SK-N-SH (cell line): ENCODE results near the gene MAP7D3. TPM values are rescaled to one million over a fixed set of nuclear protein-coding genes. Genes with fewer than 3 reads are reported as not detected.
"Not testable (repeated sequence)": the region's sequence is repeated elsewhere in the genome, so short reads cannot be mapped to it uniquely, and the experiment has no call there.

Experiments used
- CTCF ChIA-PET: fragments of 300-600, 350-600 bp; formaldehyde crosslinking; extraction: SDS; loops from one replicate; lab custom pipeline; 2021; lab: Yijun Ruan, JAX
- POLR2A ChIA-PET: fragments of 350-600 bp; sonication (Branson Sonifier 250); formaldehyde crosslinking; extraction: SDS; loops from one replicate; lab custom pipeline; 2020; ENCODE audit warnings: antibody characterized with exemption, inconsistent platforms; lab: Yijun Ruan, JAX
- DNase-seq: peaks from one replicate; pipeline ENCODE4 v3.0.0; 2012
- H2AFZ ChIP-seq: fragments of 200-600 bp; sonication (generic); 2 replicates; pipeline ENCODE4 v1.8.1; 2016; ENCODE audit warnings: antibody characterized with exemption, mild to moderate bottlenecking, low read depth
- H3F3A ChIP-seq: fragments of 200-600 bp; sonication (generic); replicated peaks from 2 replicates; pipeline ENCODE3; 2016; ENCODE audit warnings: antibody characterized with exemption, mild to moderate bottlenecking; ENCODE audit not compliant: insufficient read depth
- H3K27ac ChIP-seq, 2 experiments: fragments of 200-500 bp in 1 of 2; fragments of 200-600 bp in 1 of 2; sonication (Bioruptor generic) in 1 of 2; sonication (generic), shearing (Covaris generic) in 1 of 2; 2 replicates each; pipeline versions ENCODE4 v1.5.1 to v1.6.1; 2014 to 2016; ENCODE audit warnings: low read depth in 2 of 2, inconsistent platforms in 1 of 2, low read length in 1 of 2, mild to moderate bottlenecking in 1 of 2, mixed read lengths in 1 of 2
- H3K27me3 ChIP-seq: fragments of 200-600 bp; sonication (generic), shearing (Covaris generic); 2 replicates; pipeline ENCODE4 v1.6.1; 2016; ENCODE audit warnings: mixed run types; ENCODE audit not compliant: insufficient read depth
- H3K36me3 ChIP-seq, 2 experiments: fragments of 200-500 bp in 1 of 2; fragments of 200-600 bp in 1 of 2; sonication (Bioruptor generic) in 1 of 2; sonication (generic) in 1 of 2; replicated peaks in 1 of 2; 2 replicates each; pipeline versions ENCODE3 to v1.5.1; 2014 to 2016; ENCODE audit warnings: low read length in 1 of 2, mild to moderate bottlenecking in 1 of 2; ENCODE audit not compliant: insufficient read depth in 2 of 2, control insufficient read depth in 1 of 2
- H3K4me1 ChIP-seq, 2 experiments: fragments of 200-500 bp in 1 of 2; fragments of 200-600 bp in 1 of 2; sonication (Bioruptor generic) in 1 of 2; sonication (generic), shearing (Covaris generic) in 1 of 2; 2 replicates each; pipeline versions ENCODE4 v1.5.1 to v1.6.1; 2014 to 2016; ENCODE audit warnings: low read depth in 1 of 2, low read length in 1 of 2, mixed run types in 1 of 2; ENCODE audit not compliant: insufficient read depth in 2 of 2, control insufficient read depth in 1 of 2
- H3K4me2 ChIP-seq: fragments of 200-600 bp; sonication (generic), shearing (Covaris generic); 2 replicates; pipeline ENCODE4 v1.6.1; 2017; ENCODE audit warnings: mixed run types
- H3K4me3 ChIP-seq, 2 experiments: fragments of 200-500 bp in 1 of 2; fragments of 200-600 bp in 1 of 2; sonication (Bioruptor generic) in 1 of 2; sonication (generic), shearing (Covaris generic) in 1 of 2; 2 replicates each; pipeline versions ENCODE4 v1.5.1 to v1.8.1; 2014 to 2016; ENCODE audit warnings: low read depth in 2 of 2, inconsistent platforms in 1 of 2, low read length in 1 of 2, mild to moderate bottlenecking in 1 of 2, mixed read lengths in 1 of 2, moderate library complexity in 1 of 2
- H3K79me2 ChIP-seq: fragments of 200-600 bp; sonication (generic); 2 replicates; pipeline ENCODE4 v1.8.1; 2017; ENCODE audit warnings: mild to moderate bottlenecking; ENCODE audit not compliant: insufficient read depth
- H3K9ac ChIP-seq: fragments of 200-600 bp; sonication (generic); 2 replicates; pipeline ENCODE4 v1.6.1; 2017; ENCODE audit warnings: mixed run types
- H3K9me2 ChIP-seq: fragments of 200-600 bp; sonication (generic); 2 replicates; pipeline ENCODE4 v1.6.1; 2017; ENCODE audit warnings: mixed run types
- H3K9me3 ChIP-seq: fragments of 200-600 bp; sonication (generic); 2 replicates; pipeline ENCODE4 v1.6.1; 2017; ENCODE audit warnings: mixed run types, mild to moderate bottlenecking, moderate library complexity
- H4K20me1 ChIP-seq: fragments of 200-600 bp; sonication (generic); 2 replicates; pipeline ENCODE4 v1.6.1; 2017; ENCODE audit warnings: mild to moderate bottlenecking, mixed run types; ENCODE audit not compliant: insufficient read depth
- CTCF ChIP-seq: fragments of 200-600 bp; sonication (generic); IDR thresholded peaks from 2 replicates; pipeline ENCODE4 v1.6.1; 2017; ENCODE audit warnings: antibody characterized with exemption, mild to moderate bottlenecking, moderate library complexity
- NFIC ChIP-seq: IDR thresholded peaks from 2 replicates; pipeline ENCODE4 v1.4.0; 2012; ENCODE audit warnings: borderline replicate concordance
- NRF1 ChIP-seq: IDR thresholded peaks from 2 replicates; pipeline ENCODE4 v1.6.1; 2012; ENCODE audit warnings: low read depth, mild to moderate bottlenecking, low read length
- POLR2AphosphoS5 ChIP-seq: IDR thresholded peaks from 2 replicates; pipeline ENCODE4 v1.6.1; 2012; ENCODE audit warnings: low read depth, low read length
- RAD21 ChIP-seq: IDR thresholded peaks from 2 replicates; pipeline ENCODE4 v1.6.1; 2012; ENCODE audit warnings: mild to moderate bottlenecking, low read length
- RCOR1 ChIP-seq: fragments of 150-350 bp; IDR thresholded peaks from 2 replicates; pipeline ENCODE4 v1.6.1; 2017; ENCODE audit warnings: antibody characterized with exemption, low read length
- RFX5 ChIP-seq: IDR thresholded peaks from 2 replicates; pipeline ENCODE4 v1.6.1; 2012; ENCODE audit warnings: mild to moderate bottlenecking, improper control_type of control experiment, low read length
- SIN3A ChIP-seq: IDR thresholded peaks from 2 replicates; pipeline ENCODE4 v1.6.1; 2012; ENCODE audit warnings: low read depth, mild to moderate bottlenecking, low read length, moderate library complexity, borderline replicate concordance
- TAF1 ChIP-seq: IDR thresholded peaks from 2 replicates; pipeline ENCODE4 v1.6.1; 2012; ENCODE audit warnings: low read depth, mild to moderate bottlenecking, low read length, moderate library complexity, borderline replicate concordance
- TEAD4 ChIP-seq: IDR thresholded peaks from 2 replicates; pipeline ENCODE4 v1.4.0; 2012; ENCODE audit warnings: mild to moderate bottlenecking, borderline replicate concordance; ENCODE audit not compliant: insufficient read depth
- YY1 ChIP-seq: IDR thresholded peaks from 2 replicates; pipeline ENCODE4 v1.4.0; 2012; ENCODE audit warnings: low read depth, mild to moderate bottlenecking
- WGBS: methylation state at CpG from one replicate; pipeline ENCODE4 v1.1.6; 2017; ENCODE audit warnings: low lambda C conversion rate; 5-methylcytosine and 5-hydroxymethylcytosine counted together
- polyA plus RNA-seq, 3 experiments: library from polyadenylated mRNA; depleted of rRNA; stranded (reverse); fragments of >200 nt; gene quantifications; 2 replicates each; pipeline ENCODE4 v1.2.3, GENCODE V29; 2012
- TF ChIP-seq, protein P1 (sequence below): IDR thresholded peaks from 2 replicates; pipeline ENCODE4 v1.4.0; 2012; ENCODE audit warnings: low read depth

Gene MAP7D3
- polyA plus RNA-seq (2012; rRNA removed): 5.8 and 6.7 TPM in 2 replicates
- 6.4 and 7.3 TPM in 2 replicates for polyA plus RNA-seq (2012; cell fraction: cytosol; rRNA removed)
- 8.1 and 10.3 TPM in 2 replicates for polyA plus RNA-seq (2012; cell fraction: nucleus; rRNA removed)

GRCh38 chrX:136251041-136251991 is at the start of gene MAP7D3:
TSS of gene MAP7D3 (minus strand) at chrX:136251400. CDS start at chrX:136251358, 42 bp downstream.
- CTCF ChIA-PET: interaction anchor here (0.8 to 1.0 kb wide), 2 partner anchors 17 to 223 kb away, joined by 3 to 4 read pairs; no protein-coding TSS in a partner anchor
- no peaks in the 10 kb centered on the region; the same call in 1 of the 2 replicates for H3K27me3 ChIP-seq
- peak; percentile 91 for DNase-seq
- peak within 1 kb of the TSS in 1 of 2 experiments; percentile 38; a peak in 2 of 4 replicates for H3K27ac ChIP-seq
- H3K4me3 ChIP-seq: peak within 1 kb of the TSS; percentile 65 to 73
- peak within 1 kb of the TSS; percentile 76 for H3K9ac ChIP-seq
- no peaks in the 10 kb centered on the region for H3F3A ChIP-seq
- 12% methylated on average over 25 of the region's 73 CpGs for WGBS
- no peaks in the 10 kb centered on the region; a peak in 2 of 4 replicates for H3K4me1 ChIP-seq
- peak within 1 kb of the TSS; percentile 84 for H2AFZ ChIP-seq
- POLR2A ChIA-PET: interaction anchor here (0.6 kb wide), 1 partner anchor 236 kb away, joined by 3 read pairs; no protein-coding TSS in a partner anchor
- H3K36me3 ChIP-seq: no peaks in the 10 kb centered on the region
- H4K20me1 ChIP-seq: no peaks in the 10 kb centered on the region
- H3K4me2 ChIP-seq: peak within 1 kb of the TSS; percentile 68
- TF ChIP-seq, protein P1, sequence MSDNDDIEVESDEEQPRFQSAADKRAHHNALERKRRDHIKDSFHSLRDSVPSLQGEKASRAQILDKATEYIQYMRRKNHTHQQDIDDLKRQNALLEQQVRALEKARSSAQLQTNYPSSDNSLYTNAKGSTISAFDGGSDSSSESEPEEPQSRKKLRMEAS: 0 out of 2 replicates have a peak, but pooled peaks have one; percentile 15
- TF ChIP-seq TEAD4 (no peak), RFX5 (peak; percentile 85), RCOR1 (no peak), SIN3A (0 out of 2 replicates have a peak, but pooled peaks have one; percentile 16), POLR2AphosphoS5 (peak; percentile 49), TAF1 (peak; percentile 58; the same call in 1 of the 2 replicates), YY1 (peak; percentile 75), NRF1 (peak; percentile 62), CTCF (no peak), RAD21 (no peak), NFIC (no peak)
- peaks cover 15% of the 10 kb centered on the region for H3K79me2 ChIP-seq
- H3K9me2 ChIP-seq: no peaks in the 10 kb centered on the region
- no peaks in the 10 kb centered on the region for H3K9me3 ChIP-seq

GRCh38 chrX:136300721-136301120 is 49.5 kb upstream of the MAP7D3 start, which contains the start of gene ADGRG4:
TSS of gene ADGRG4 (plus strand) at chrX:136300963. CDS start at chrX:136308778, 7,815 bp downstream.
- H2AFZ ChIP-seq, H3K36me3 ChIP-seq, H3K4me3 ChIP-seq, H3K4me1 ChIP-seq, H3K27ac ChIP-seq, DNase-seq, H3K9me2 ChIP-seq, H3K9me3 ChIP-seq, H4K20me1 ChIP-seq, H3K9ac ChIP-seq, POLR2A ChIA-PET, CTCF ChIA-PET, H3F3A ChIP-seq, H3K4me2 ChIP-seq, H3K27me3 ChIP-seq, H3K79me2 ChIP-seq: not testable (repeated sequence)
- 27% methylated on average over 4 of the region's 4 CpGs for WGBS
